Transverse colon (tissue), 4 donors: ENCODE data around the gene MTARC2.

Experiments
- EP300 ChIP-seq: sonication (generic); formaldehyde crosslinking; IDR thresholded peaks from one replicate; pipeline ENCODE4 v1.6.1; 2017; ENCODE audit warnings: antibody characterized with exemption, low read depth
- POLR2A ChIP-seq: fragments of 450-650 bp; IDR thresholded peaks from one replicate; pipeline ENCODE4 v1.6.1; 2016; ENCODE audit warnings: antibody characterized with exemption, mild to moderate bottlenecking, moderate library complexity
- POLR2AphosphoS5 ChIP-seq, 3 donors: sonication (generic); formaldehyde crosslinking; IDR thresholded peaks; one replicate each; pipeline ENCODE4 v1.6.1; 2016; ENCODE audit warnings: antibody characterized with exemption in 3 of 3
- TF ChIP-seq, protein P1 (sequence below), 5 experiments: fragments of 200-600 bp in 3 of 5; fragments of 450-650 bp in 2 of 5; sonication (generic) in 3 of 5; IDR thresholded peaks; 1 replicate in 2 of 5; 2 replicates in 3 of 5; pipeline ENCODE4 v1.5.1; 2016 to 2017; ENCODE audit warnings: antibody characterized with exemption in 5 of 5, inconsistent platforms in 3 of 5, mild to moderate bottlenecking in 2 of 5, moderate library complexity in 1 of 5

DNA sequence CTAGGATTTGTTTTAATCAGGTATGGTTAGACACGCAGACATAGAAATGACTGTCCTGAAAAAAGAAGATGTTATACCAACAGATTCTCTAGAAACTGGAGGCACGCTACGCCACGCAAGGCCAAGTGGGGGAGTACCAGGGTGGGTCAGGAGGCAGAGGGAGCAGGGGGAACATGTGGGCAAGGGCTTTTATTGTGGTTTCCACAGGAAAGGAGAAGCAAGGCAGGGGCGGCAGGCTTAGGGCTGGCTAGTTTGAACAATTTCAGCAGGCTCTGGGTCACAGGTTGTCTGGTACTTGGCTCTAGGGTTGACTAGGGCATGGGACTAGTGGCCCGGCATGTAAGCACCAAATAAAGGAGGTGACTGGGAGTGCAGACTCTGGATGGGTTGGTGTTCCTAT, 7.2 kb downstream of the MTARC2 start:
- TF ChIP-seq, protein P1, sequence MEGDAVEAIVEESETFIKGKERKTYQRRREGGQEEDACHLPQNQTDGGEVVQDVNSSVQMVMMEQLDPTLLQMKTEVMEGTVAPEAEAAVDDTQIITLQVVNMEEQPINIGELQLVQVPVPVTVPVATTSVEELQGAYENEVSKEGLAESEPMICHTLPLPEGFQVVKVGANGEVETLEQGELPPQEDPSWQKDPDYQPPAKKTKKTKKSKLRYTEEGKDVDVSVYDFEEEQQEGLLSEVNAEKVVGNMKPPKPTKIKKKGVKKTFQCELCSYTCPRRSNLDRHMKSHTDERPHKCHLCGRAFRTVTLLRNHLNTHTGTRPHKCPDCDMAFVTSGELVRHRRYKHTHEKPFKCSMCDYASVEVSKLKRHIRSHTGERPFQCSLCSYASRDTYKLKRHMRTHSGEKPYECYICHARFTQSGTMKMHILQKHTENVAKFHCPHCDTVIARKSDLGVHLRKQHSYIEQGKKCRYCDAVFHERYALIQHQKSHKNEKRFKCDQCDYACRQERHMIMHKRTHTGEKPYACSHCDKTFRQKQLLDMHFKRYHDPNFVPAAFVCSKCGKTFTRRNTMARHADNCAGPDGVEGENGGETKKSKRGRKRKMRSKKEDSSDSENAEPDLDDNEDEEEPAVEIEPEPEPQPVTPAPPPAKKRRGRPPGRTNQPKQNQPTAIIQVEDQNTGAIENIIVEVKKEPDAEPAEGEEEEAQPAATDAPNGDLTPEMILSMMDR (IDR thresholded peaks at IDR 0.05): no peak
- TF ChIP-seq POLR2AphosphoS5 (IDR thresholded peaks at IDR 0.05): no peak
- no peak for TF ChIP-seq POLR2A
- TF ChIP-seq EP300: no peak
